Ovary (tissue), 9 donors: ENCODE data around the gene SECISBP2L. TPM values are rescaled to one million over a fixed set of nuclear protein-coding genes. Genes with fewer than 3 reads are reported as not detected.

Source experiments
- DNase-seq, 5 donors: peaks; one replicate each; pipeline ENCODE4 v3.0.0-alpha.2; 2019 to 2020
- H3K27ac ChIP-seq, 2 donors: fragments of 200-600 bp; one replicate each; pipeline versions ENCODE4 v1.5.1 to v1.8.0; 2019 to 2022
- H3K27me3 ChIP-seq: fragments of 200-600 bp; one replicate; pipeline ENCODE4 v1.8.0; 2022
- H3K36me3 ChIP-seq: fragments of 200-600 bp; sonication (generic); one replicate; pipeline ENCODE4 v1.5.1; 2019
- H3K4me1 ChIP-seq: one replicate; pipeline ENCODE4 v1.8.1; 2013; ENCODE audit warnings: mild to moderate bottlenecking, moderate library complexity; ENCODE audit not compliant: insufficient read depth
- H3K4me3 ChIP-seq: fragments of 200-600 bp; sonication (generic); one replicate; pipeline ENCODE4 v1.5.1; 2017
- H3K9me3 ChIP-seq, 2 donors: fragments of 200-600 bp in 1 of 2; sonication (generic) in 1 of 2; one replicate each; pipeline versions ENCODE4 v1.5.1 to v1.8.1; 2013 to 2019; ENCODE audit warnings: mild to moderate bottlenecking in 1 of 2, moderate library complexity in 1 of 2
- EP300 ChIP-seq: sonication (generic); formaldehyde crosslinking; IDR thresholded peaks from one replicate; pipeline ENCODE4 v1.6.1; 2017; ENCODE audit warnings: antibody characterized with exemption
- POLR2A ChIP-seq: fragments of 450-650 bp; IDR thresholded peaks from one replicate; pipeline ENCODE4 v1.6.1; 2017; ENCODE audit warnings: antibody characterized with exemption, mild to moderate bottlenecking, moderate library complexity
- WGBS, 3 donors: extraction: QIAGEN DNeasy Blood & Tissue Kit in 1 of 3; methylation state at CpG; one replicate each; pipeline versions ENCODE4 v1.1.5 to v1.1.7; 2013 to 2017; 5-methylcytosine and 5-hydroxymethylcytosine counted together
- intact Hi-C, 4 donors: fragments of 100-400 bp; cut with DNase I; formaldehyde crosslinking; loops; one replicate each; pipeline versions ENCODE4 v1.11.0 to v1.15.1; 2022 to 2023
- polyA plus RNA-seq, 2 donors: library from polyadenylated mRNA; stranded (reverse); fragments of 200-250 nt in 1 of 2; fragments of 350-450 nt in 1 of 2; fragmentation: Illumina TruSeq in 1 of 2; extraction: RNeasy Lipid Tissue Mini Kit (QIAGEN cat#74804) in 1 of 2; gene quantifications; one replicate each; pipeline ENCODE4 v1.2.3, GENCODE V29; 2013 to 2014
- total RNA-seq, 7 donors: library from RNA; depleted of rRNA in 2 of 7; stranded (reverse); fragments of >200 nt in 2 of 7; fragmentation: NEBNext Ultra II Directional in 3 of 7; extraction: Animal tissue kit (Norgen Biotek cat#: 25700) in 3 of 7; gene quantifications; one replicate each; pipeline versions ENCODE4 v1.1.0 to v1.2.4, GENCODE V29; 2016 to 2023
- TF ChIP-seq, protein P1 (sequence below), 3 donors: fragments of 450-650 bp in 2 of 3; fragments of 200-600 bp in 1 of 3; IDR thresholded peaks; one replicate each; pipeline versions ENCODE4 v1.5.1 to v1.8.0; 2016 to 2022; ENCODE audit warnings: antibody characterized with exemption in 3 of 3, mild to moderate bottlenecking in 1 of 3
- donor health status: DM: no; HTN: no; CAD: no; lungs with moderate emphysema.
- donor health status: DM: no; HTN: no; CAD: no.
- donor health status: Bipolar disorder and iron deficiency.
- donor health status: DM: yes; HTN: yes; CAD: no.
- donor health status: DM: no; HTN: no; CAD: no.
- donor health status: DM: yes; HTN: yes; CAD: no.

The SECISBP2L gene
- total and polyA plus RNA-seq, 9 donors, result 13.1 to 47.0 (median 37.9) TPM

DNA sequence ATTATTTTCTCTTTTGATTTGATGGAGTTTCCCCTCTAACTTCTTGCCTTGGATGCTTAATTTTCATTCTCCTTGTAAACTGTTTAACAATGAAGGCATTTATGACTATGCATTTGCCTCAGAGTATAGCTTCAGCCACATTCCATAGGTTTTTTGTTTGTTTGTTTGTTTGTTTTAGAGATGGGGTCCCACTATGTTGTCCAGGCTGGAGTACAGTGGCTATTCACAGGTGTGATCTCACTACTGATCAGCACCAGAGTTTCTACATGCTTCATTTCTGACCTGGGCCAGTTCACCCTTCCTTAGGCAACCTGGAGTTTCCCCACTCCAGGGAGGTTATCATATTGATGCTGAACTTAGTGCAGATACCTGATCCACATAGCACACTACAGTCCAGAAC is 4.1 kb downstream of the SECISBP2L start:
- no peak for DNase-seq
- H3K4me1 ChIP-seq, result peaks cover 3% of the 10 kb centered on the region
- intact Hi-C loops, result no loop called here
- TF ChIP-seq, protein P1, sequence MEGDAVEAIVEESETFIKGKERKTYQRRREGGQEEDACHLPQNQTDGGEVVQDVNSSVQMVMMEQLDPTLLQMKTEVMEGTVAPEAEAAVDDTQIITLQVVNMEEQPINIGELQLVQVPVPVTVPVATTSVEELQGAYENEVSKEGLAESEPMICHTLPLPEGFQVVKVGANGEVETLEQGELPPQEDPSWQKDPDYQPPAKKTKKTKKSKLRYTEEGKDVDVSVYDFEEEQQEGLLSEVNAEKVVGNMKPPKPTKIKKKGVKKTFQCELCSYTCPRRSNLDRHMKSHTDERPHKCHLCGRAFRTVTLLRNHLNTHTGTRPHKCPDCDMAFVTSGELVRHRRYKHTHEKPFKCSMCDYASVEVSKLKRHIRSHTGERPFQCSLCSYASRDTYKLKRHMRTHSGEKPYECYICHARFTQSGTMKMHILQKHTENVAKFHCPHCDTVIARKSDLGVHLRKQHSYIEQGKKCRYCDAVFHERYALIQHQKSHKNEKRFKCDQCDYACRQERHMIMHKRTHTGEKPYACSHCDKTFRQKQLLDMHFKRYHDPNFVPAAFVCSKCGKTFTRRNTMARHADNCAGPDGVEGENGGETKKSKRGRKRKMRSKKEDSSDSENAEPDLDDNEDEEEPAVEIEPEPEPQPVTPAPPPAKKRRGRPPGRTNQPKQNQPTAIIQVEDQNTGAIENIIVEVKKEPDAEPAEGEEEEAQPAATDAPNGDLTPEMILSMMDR (IDR thresholded peaks at IDR 0.05), result no peak
- TF ChIP-seq EP300, result no peak
- H3K9me3 ChIP-seq, result no peaks in the 10 kb centered on the region
- no peak overlapping the region for H3K27ac ChIP-seq
- no peak overlapping the region for H3K4me3 ChIP-seq
- no peaks in the 10 kb centered on the region for H3K36me3 ChIP-seq
- no peaks in the 10 kb centered on the region for H3K27me3 ChIP-seq

DNA sequence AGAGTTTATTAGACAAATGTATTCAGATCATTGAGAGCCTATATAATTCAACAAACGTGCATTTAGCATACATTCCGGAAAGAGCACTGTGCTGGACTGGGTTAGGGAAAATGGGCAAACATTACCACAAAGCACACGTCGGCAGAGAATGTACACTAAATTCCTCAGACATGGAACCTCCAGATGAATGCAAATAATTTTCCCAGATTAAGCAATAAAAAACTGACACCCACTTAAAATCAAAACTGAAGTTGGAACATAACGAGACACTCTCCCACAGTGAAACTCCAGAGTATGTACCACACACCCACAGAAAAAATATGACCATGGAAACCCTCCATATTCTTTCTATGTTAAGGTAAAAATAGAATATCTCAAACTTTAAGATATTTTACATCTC is 4.8 kb downstream of the SECISBP2L start:
- Histone ChIP-seq H3K36me3 (no peaks in the 10 kb centered on the region), H3K27ac (no peak overlapping the region), H3K4me3 (no peak overlapping the region), H3K27me3 (no peaks in the 10 kb centered on the region), H3K9me3 (no peaks in the 10 kb centered on the region), H3K4me1 (peaks cover 3% of the 10 kb centered on the region)
- TF ChIP-seq, protein P1 (IDR thresholded peaks at IDR 0.05), result no peak
- TF ChIP-seq POLR2A (no peak), EP300 (no peak)
- DNase-seq, result no peak
- 39 to 45% (median 43%) methylated on average over 5 of the region's 5 CpGs for WGBS, 3 donors
- intact Hi-C loops, result no loop called here

DNA sequence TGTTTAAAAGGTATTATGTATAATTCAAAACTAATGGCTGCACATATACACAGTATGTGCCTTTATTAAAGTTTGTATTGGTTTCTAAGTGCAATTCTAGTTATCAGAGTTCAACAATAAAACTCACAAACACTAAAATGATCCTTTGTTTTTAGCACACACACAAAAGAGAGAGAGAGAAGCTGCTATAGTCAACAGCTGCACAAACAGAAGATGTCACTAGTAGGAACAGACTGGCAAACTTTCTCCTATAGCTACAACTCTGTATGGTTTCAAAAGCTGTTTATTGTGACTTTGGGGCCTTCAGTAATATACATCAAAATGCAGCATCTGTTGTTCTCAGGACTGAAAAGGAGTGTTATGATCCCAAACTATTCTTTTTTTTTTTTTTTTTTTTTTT is 6.1 kb downstream of the SECISBP2L start:
- Histone ChIP-seq H3K27me3 (no peaks in the 10 kb centered on the region), H3K9me3 (no peaks in the 10 kb centered on the region), H3K27ac (no peak overlapping the region), H3K36me3 (no peaks in the 10 kb centered on the region), H3K4me1 (peaks cover 6% of the 10 kb centered on the region), H3K4me3 (no peak overlapping the region)
- DNase-seq, result no peak
- intact Hi-C loops, result no loop called here
- TF ChIP-seq POLR2A, result no peak
- no peak for TF ChIP-seq EP300
- TF ChIP-seq, protein P1 (IDR thresholded peaks at IDR 0.05), result no peak

DNA sequence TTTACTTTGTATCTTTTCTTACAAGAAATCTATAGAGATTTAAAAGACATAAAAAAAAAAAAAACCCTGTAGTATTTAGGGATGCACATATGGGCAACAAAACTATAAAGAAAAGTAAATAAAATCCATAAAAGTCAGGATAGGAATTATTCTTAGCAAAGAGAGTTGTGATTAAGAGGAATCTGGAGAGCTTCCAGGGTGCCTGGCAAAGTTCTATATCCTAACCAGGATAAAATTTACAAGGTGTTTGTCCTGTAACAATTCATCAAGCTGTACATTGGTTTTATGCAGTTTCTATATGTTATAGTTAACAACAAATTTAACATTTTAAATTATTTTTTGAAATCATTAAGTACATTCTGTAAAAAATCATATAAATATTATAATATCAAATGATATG is 7.9 kb downstream of the SECISBP2L start:
- no peak for DNase-seq
- intact Hi-C loops, result no loop called here
- Histone ChIP-seq H3K27ac (no peak overlapping the region), H3K27me3 (no peaks in the 10 kb centered on the region), H3K36me3 (no peaks in the 10 kb centered on the region), H3K9me3 (no peaks in the 10 kb centered on the region), H3K4me3 (no peak overlapping the region), H3K4me1 (peaks cover 6% of the 10 kb centered on the region)
- TF ChIP-seq, protein P1 (IDR thresholded peaks at IDR 0.05), result no peak
- TF ChIP-seq EP300 (no peak), POLR2A (no peak)

DNA sequence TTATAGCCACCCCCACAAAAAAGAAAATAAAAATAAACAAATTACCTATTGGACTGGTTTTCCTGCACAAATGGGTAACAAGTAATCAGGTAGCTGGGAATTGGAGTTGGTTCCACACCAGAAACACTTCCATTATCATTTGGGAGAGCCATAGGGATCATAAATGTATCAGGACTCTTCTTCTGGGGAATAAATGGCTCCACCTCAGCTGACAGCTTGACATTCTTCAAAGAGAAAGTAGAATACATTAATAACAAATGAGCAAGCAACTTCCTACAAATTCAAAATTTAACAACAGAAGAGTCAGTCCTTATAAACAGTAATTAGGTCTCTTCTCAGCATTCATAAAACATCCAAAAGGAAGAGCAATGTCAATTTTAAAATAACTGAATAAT is 8.7 kb downstream of the SECISBP2L start:
- H3K4me3 ChIP-seq, result no peak overlapping the region
- no peak for DNase-seq
- peaks cover 6% of the 10 kb centered on the region for H3K4me1 ChIP-seq
- H3K36me3 ChIP-seq, result no peaks in the 10 kb centered on the region
- H3K27me3 ChIP-seq, result no peaks in the 10 kb centered on the region
- TF ChIP-seq EP300 (no peak), POLR2A (no peak)
- TF ChIP-seq, protein P1 (IDR thresholded peaks at IDR 0.05), result no peak
- H3K27ac ChIP-seq, result no peak overlapping the region
- H3K9me3 ChIP-seq, result no peaks in the 10 kb centered on the region
- intact Hi-C loops, result no loop called here
